B cell (primary cell): ENCODE measurements around the gene WASHC4. TPM values are rescaled to one million over a fixed set of nuclear protein-coding genes. Genes with fewer than 3 reads are reported as not detected.
A peak's percentile ranks its signal among the peaks of the same experiment; 100 is the strongest.

Experiments
- ATAC-seq: fragments of 200-7000 bp; cut with Tn5 transposase; one replicate; pipeline ENCODE4 v1.10.0; 2021; ENCODE audit warnings: low read depth, mild to moderate bottlenecking, moderate number of reproducible peaks, moderate library complexity
- CTCF ChIA-PET: fragments of 350-600 bp; sonication (Branson Sonifier 250); formaldehyde crosslinking; loops from one replicate; lab custom pipeline; 2021; ENCODE audit warnings: antibody characterized with exemption, inconsistent platforms; lab: Charles Lee
- POLR2A ChIA-PET: fragments of 350-600 bp; sonication (Branson Sonifier 250); formaldehyde crosslinking; loops from one replicate; lab custom pipeline; 2021; ENCODE audit warnings: antibody characterized with exemption; lab: Charles Lee
- DNase-seq: peaks from one replicate; pipeline ENCODE4 v3.0.0; 2013
- H2AFZ ChIP-seq: 2 replicates; pipeline ENCODE4 v1.6.1; 2012; ENCODE audit warnings: mild to moderate bottlenecking, low read depth, low read length; ENCODE audit not compliant: insufficient read depth, poor library complexity, severe bottlenecking
- H3K27ac ChIP-seq, 2 donors: 1 replicate in 1 of 2; 2 replicates in 1 of 2; pipeline ENCODE4 v1.5.1; 2012 to 2013; ENCODE audit warnings: low read length in 2 of 2, mild to moderate bottlenecking in 2 of 2, moderate library complexity in 1 of 2
- H3K27me3 ChIP-seq, 4 experiments: fragments of 200-600 bp in 1 of 4; sonication (generic) in 1 of 4; replicated peaks in 1 of 4; 1 replicate in 2 of 4; 2 replicates in 2 of 4; pipeline versions ENCODE4 v1.6.1 to v1.7.0; 2013 to 2016; ENCODE audit warnings: low read length in 3 of 4, mild to moderate bottlenecking in 2 of 4, mixed read lengths in 1 of 4, moderate library complexity in 1 of 4; ENCODE audit not compliant: insufficient read depth in 4 of 4, control insufficient read depth in 3 of 4; ENCODE audit errors: control extremely low read depth in 1 of 4
- H3K36me3 ChIP-seq, 2 experiments: replicated peaks in 1 of 2; 1 replicate in 1 of 2; 2 replicates in 1 of 2; pipeline versions ENCODE4 v1.6.1 to v1.7.1; 2013; ENCODE audit warnings: low read length in 1 of 2; ENCODE audit not compliant: insufficient read depth in 2 of 2, control insufficient read depth in 1 of 2; ENCODE audit errors: control extremely low read depth in 1 of 2, extremely low read depth in 1 of 2
- H3K4me1 ChIP-seq, 2 donors: fragments of 200-600 bp in 1 of 2; sonication (generic) in 1 of 2; 1 replicate in 1 of 2; 2 replicates in 1 of 2; pipeline versions ENCODE4 v1.5.1 to v1.6.1; 2013 to 2017; ENCODE audit warnings: low read length in 2 of 2; ENCODE audit not compliant: control insufficient read depth in 2 of 2, insufficient read depth in 2 of 2
- H3K4me2 ChIP-seq: replicated peaks from 2 replicates; pipeline ENCODE3; 2012; ENCODE audit warnings: mild to moderate bottlenecking, low read depth, low read length; ENCODE audit not compliant: poor library complexity, severe bottlenecking
- H3K4me3 ChIP-seq, 5 experiments: fragments of 200-600 bp in 1 of 5; sonication (generic) in 1 of 5; 1 replicate in 3 of 5; 2 replicates in 2 of 5; pipeline versions ENCODE4 v1.5.1 to v1.7.0; 2011 to 2016; ENCODE audit warnings: low read length in 4 of 5, mild to moderate bottlenecking in 4 of 5, low read depth in 2 of 5, control low read depth in 1 of 5, moderate library complexity in 1 of 5; ENCODE audit not compliant: insufficient read depth in 1 of 5; ENCODE audit errors: control extremely low read depth in 1 of 5, extremely low read depth in 1 of 5
- H3K79me2 ChIP-seq: fragments of 200-600 bp; sonication (generic); one replicate; pipeline ENCODE4 v1.6.0; 2016; ENCODE audit warnings: low read length; ENCODE audit not compliant: control insufficient read depth, insufficient read depth
- H3K9ac ChIP-seq: fragments of 200-600 bp; sonication (generic); 2 replicates; pipeline ENCODE4 v1.6.1; 2017; ENCODE audit warnings: mild to moderate bottlenecking, low read length, moderate library complexity
- H3K9me3 ChIP-seq, 3 donors: one replicate each; pipeline versions ENCODE4 v1.6.1 to v1.7.1; 2013; ENCODE audit warnings: low read length in 2 of 3; ENCODE audit not compliant: control insufficient read depth in 2 of 3, insufficient read depth in 1 of 3; ENCODE audit errors: control extremely low read depth in 1 of 3
- H4K20me1 ChIP-seq: 2 replicates; pipeline ENCODE4 v1.6.0; 2012; ENCODE audit warnings: mild to moderate bottlenecking, low read length; ENCODE audit not compliant: insufficient read depth, control insufficient read depth, poor library complexity, severe bottlenecking
- H3K27ac Mint-ChIP-seq: one replicate; pipeline ENCODE4 v1.8.0; 2021; ENCODE audit warnings: mixed read lengths
- H3K27me3 Mint-ChIP-seq: one replicate; pipeline ENCODE4 v1.8.0; 2021; ENCODE audit warnings: mixed read lengths
- H3K4me1 Mint-ChIP-seq: one replicate; pipeline ENCODE4 v1.8.0; 2021; ENCODE audit warnings: mixed read lengths
- H3K4me3 Mint-ChIP-seq: one replicate; pipeline ENCODE4 v1.8.0; 2021; ENCODE audit warnings: mixed read lengths
- H3K9me3 Mint-ChIP-seq: one replicate; pipeline ENCODE4 v1.8.0; 2022; ENCODE audit warnings: mixed read lengths; ENCODE audit not compliant: insufficient read depth
- CTCF ChIP-seq: fragments of 200-600 bp; IDR thresholded peaks from one replicate; pipeline ENCODE4 v1.8.0; 2022; ENCODE audit warnings: antibody characterized with exemption, mild to moderate bottlenecking
- EZH2 ChIP-seq: IDR thresholded peaks from 2 replicates; pipeline ENCODE4 v1.6.1; 2012; ENCODE audit warnings: borderline replicate concordance, low read depth, mild to moderate bottlenecking, moderate library complexity, low read length; ENCODE audit not compliant: insufficient read depth, poor library complexity, severe bottlenecking
- WGBS: methylation state at CpG from one replicate; pipeline ENCODE4 v1.1.5; 2013; ENCODE audit warnings: missing lambda C conversion rate; ENCODE audit not compliant: insufficient coverage; 5-methylcytosine and 5-hydroxymethylcytosine counted together
- intact Hi-C: fragments of 100-400 bp; cut with micrococcal nuclease; formaldehyde crosslinking; loops from one replicate; pipeline ENCODE4 v1.10.0; 2022
- polyA plus RNA-seq: library from polyadenylated mRNA; depleted of rRNA; stranded (reverse); fragments of >200 nt; gene quantifications from 2 replicates; pipeline ENCODE4 v1.2.3, GENCODE V29; 2012
- total RNA-seq, 2 donors: library from RNA; stranded (reverse); fragments of 120-200 nt in 1 of 2; gene quantifications; 1 replicate in 1 of 2; 2 replicates in 1 of 2; pipeline versions ENCODE4 v1.2.3 to v1.2.4, GENCODE V29; 2013 to 2022

Gene WASHC4
- total and polyA plus RNA-seq, 2 donors (not counting 1 experiment from before 2014, with no cell fraction given) = 55.2 to 240 TPM

DNA sequence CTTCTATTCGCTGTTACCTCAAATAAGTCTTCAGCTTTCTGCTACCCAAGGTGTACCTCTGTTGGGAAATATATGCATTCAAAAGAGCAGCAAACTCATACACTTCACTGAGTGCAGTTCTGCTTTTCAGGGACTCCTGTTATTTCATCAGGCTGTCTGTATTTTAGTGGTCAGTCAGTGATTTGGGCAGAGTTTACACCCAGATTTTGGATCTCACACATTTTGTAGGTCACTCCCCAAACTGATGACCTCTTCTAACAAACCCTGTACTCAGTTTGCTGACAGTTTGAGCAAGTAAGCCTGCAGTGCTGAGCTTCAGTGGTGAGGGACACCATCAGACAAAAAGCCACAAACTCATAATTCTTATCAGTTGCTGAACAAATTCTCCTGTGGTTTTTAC lies 8.2 kb upstream of the WASHC4 start:
- H3K79me2 ChIP-seq = no peaks in the 10 kb centered on the region
- Mint-ChIP-seq H3K4me1 (peaks cover 1% of the 10 kb centered on the region), H3K27ac (no peak overlapping the region), H3K27me3 (peaks cover 16% of the 10 kb centered on the region), H3K9me3 (peaks cover 6% of the 10 kb centered on the region), H3K4me3 (no peak overlapping the region)
- peaks cover 0 to 3% of the 10 kb centered on the region in 2 donors for H3K4me1 ChIP-seq
- H3K4me3 ChIP-seq = no peak overlapping the region
- H4K20me1 ChIP-seq = no peaks in the 10 kb centered on the region
- H2AFZ ChIP-seq = peak overlapping the region; percentile 21
- H3K9ac ChIP-seq = no peak overlapping the region
- H3K4me2 ChIP-seq = no peak overlapping the region
- no peak overlapping the region for H3K27ac ChIP-seq
- WGBS = no CpG with 5 or more reads among the region's 1 CpG
- no peaks in the 10 kb centered on the region for H3K36me3 ChIP-seq
- H3K9me3 ChIP-seq = peaks cover 4 to 14% (median 13%) of the 10 kb centered on the region in 3 donors
- no peaks in the 10 kb centered on the region for H3K27me3 ChIP-seq
- POLR2A ChIA-PET = no interaction called here
- CTCF ChIA-PET = no interaction called here
- DNase-seq = no peak
- ATAC-seq = no peak
- intact Hi-C loops = no loop called here
- TF ChIP-seq EZH2 (no peak), CTCF (no peak)

DNA sequence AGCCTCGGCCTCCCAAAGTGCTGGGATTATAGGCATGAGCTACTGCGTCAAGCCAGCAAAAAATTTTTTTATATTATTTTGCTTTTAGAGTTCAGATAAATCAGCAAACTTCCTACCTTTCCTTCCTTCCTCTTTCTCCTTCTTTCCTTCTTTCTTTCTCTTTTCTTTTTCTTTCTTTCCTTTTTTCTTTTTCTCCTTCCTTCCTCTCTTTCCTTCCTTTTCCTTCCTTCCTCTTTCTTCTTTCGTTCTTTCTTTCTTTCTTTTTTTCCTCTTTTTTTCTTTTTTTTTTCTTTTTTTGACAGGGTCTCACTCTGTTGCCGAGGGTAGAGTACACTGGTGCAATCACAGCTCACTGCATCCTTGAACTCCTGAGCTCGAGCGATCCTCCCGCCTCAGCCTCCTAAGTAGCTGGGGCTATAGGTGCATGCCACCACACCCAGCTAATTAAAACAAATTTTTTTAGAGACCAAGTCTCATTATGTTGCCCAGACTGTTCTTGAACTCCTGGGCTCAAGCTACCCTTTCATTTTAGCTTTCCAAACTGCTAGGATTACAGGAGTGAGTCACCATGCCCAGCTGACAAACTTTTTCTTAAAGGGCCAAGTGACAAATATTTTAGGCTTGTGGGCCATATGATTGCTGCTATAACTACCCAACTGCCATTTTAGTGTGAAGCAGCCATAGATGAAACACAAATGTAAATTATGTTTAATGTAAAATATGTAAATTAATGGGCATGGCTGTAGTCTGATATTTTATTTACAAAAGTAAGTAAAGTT lies 7.1 kb upstream of the WASHC4 start:
- H3K4me2 ChIP-seq = no peak overlapping the region
- no peak overlapping the region for H3K9ac ChIP-seq
- 62% methylated on average over 2 of the region's 7 CpGs for WGBS
- ATAC-seq (no peak), DNase-seq (no peak)
- peaks cover 0 to 3% of the 10 kb centered on the region in 2 donors for H3K4me1 ChIP-seq
- Mint-ChIP-seq H3K27ac (no peak overlapping the region), H3K4me1 (peaks cover 1% of the 10 kb centered on the region), H3K4me3 (no peak overlapping the region), H3K9me3 (peaks cover 8% of the 10 kb centered on the region), H3K27me3 (peaks cover 21% of the 10 kb centered on the region)
- no peak overlapping the region for H2AFZ ChIP-seq
- POLR2A ChIA-PET = no interaction called here
- H4K20me1 ChIP-seq = no peaks in the 10 kb centered on the region
- no peaks in the 10 kb centered on the region for H3K79me2 ChIP-seq
- TF ChIP-seq CTCF (peak; percentile 23), EZH2 (no peak)
- H3K9me3 ChIP-seq = peaks cover 3 to 9% (median 7%) of the 10 kb centered on the region in 3 donors
- CTCF ChIA-PET = no interaction called here
- no peak overlapping the region for H3K4me3 ChIP-seq
- no peaks in the 10 kb centered on the region for H3K36me3 ChIP-seq
- intact Hi-C loops = no loop called here
- peaks cover 0 to 6% (median 0%) of the 10 kb centered on the region in 4 experiments for H3K27me3 ChIP-seq
- H3K27ac ChIP-seq = no peak overlapping the region
